Lower leg skin (tissue), 4 donors: ENCODE measurements around the gene LRRC37A3. TPM values are rescaled to one million over a fixed set of nuclear protein-coding genes. Genes with fewer than 3 reads are reported as not detected.
A peak's percentile ranks its signal among the peaks of the same experiment; 100 is the strongest.
"Not testable (repeated sequence)": the region's sequence is repeated elsewhere in the genome, so short reads cannot be mapped to it uniquely, and the experiment has no call there.

Source experiments
- DNase-seq, 2 donors: peaks; one replicate each; pipeline ENCODE4 v3.0.0-alpha.2; 2019; ENCODE audit warnings: low spot score in 2 of 2
- H3K4me3 ChIP-seq: fragments of 200-600 bp; sonication (generic); 2 replicates; pipeline ENCODE4 v1.5.1; 2017; ENCODE audit warnings: mild to moderate bottlenecking, low read depth; ENCODE audit not compliant: poor library complexity, severe bottlenecking
- POLR2A ChIP-seq, 2 donors: fragments of 450-650 bp; IDR thresholded peaks; one replicate each; pipeline ENCODE4 v1.6.1; 2016 to 2017; ENCODE audit warnings: antibody characterized with exemption in 2 of 2, mild to moderate bottlenecking in 1 of 2, moderate library complexity in 1 of 2
- WGBS, 2 donors: methylation state at CpG; one replicate each; pipeline ENCODE4 v1.1.5; 2018; 5-methylcytosine and 5-hydroxymethylcytosine counted together
- intact Hi-C: fragments of 100-400 bp; cut with DNase I; formaldehyde crosslinking; loops from one replicate; pipeline ENCODE4 v1.15.0; 2023; ENCODE audit warnings: low total_unique reads
- total RNA-seq, 4 donors: library from RNA; depleted of rRNA; stranded (reverse); fragments of >200 nt; gene quantifications; one replicate each; pipeline ENCODE4 v1.1.0, GENCODE V29; 2016
- TF ChIP-seq, protein P1 (sequence below), 3 donors: fragments of 450-650 bp; IDR thresholded peaks; one replicate each; pipeline ENCODE4 v1.5.1; 2016; ENCODE audit warnings: antibody characterized with exemption in 3 of 3, mild to moderate bottlenecking in 3 of 3, moderate library complexity in 2 of 3

Gene LRRC37A3
- total RNA-seq, 4 donors from 2014 or later: 2.7 to 8.2 (median 5.6) TPM

DNA sequence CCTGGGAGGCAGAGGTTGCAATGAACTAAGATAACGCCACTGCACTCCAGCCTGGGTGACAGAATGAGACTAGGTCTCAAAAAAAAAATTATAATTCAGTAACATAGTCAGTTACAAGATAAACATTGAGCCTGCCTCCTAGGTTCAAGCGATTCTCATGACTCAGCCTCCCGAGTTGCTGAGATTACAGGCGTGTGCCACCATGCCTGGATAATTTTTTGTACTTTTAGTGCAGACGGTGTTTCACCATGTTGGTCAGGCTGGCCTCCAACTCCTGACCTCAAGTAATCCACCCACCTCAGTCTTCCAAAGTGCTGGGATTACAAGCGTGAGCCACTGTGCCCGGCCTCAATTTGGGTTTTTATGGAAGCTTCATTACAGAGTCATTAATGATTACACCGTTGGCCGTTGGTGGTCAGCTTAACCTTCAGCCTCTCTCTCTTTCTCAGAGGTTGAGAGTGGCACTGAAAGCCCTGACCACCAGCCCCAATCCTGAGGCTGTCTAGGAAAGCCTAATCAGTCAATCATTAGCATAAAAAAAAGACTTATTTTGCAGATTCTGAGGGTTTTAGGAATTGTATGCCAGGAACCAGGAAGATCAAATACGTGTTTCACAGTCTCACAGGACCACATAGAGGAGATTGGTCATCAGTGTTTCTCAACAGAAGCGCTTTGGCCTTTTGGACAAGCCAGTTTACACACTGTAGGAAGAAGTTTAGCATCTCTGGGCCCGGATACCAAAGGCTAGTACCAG, 1.3 kb upstream of the LRRC37A3 start:
- H3K4me3 ChIP-seq: no peak overlapping the region
- WGBS, 2 donors: 86 to 91% methylated on average over 12 of the region's 12 CpGs
- DNase-seq: no peak
- no peak for TF ChIP-seq POLR2A (IDR thresholded peaks at IDR 0.05)
- TF ChIP-seq, protein P1, sequence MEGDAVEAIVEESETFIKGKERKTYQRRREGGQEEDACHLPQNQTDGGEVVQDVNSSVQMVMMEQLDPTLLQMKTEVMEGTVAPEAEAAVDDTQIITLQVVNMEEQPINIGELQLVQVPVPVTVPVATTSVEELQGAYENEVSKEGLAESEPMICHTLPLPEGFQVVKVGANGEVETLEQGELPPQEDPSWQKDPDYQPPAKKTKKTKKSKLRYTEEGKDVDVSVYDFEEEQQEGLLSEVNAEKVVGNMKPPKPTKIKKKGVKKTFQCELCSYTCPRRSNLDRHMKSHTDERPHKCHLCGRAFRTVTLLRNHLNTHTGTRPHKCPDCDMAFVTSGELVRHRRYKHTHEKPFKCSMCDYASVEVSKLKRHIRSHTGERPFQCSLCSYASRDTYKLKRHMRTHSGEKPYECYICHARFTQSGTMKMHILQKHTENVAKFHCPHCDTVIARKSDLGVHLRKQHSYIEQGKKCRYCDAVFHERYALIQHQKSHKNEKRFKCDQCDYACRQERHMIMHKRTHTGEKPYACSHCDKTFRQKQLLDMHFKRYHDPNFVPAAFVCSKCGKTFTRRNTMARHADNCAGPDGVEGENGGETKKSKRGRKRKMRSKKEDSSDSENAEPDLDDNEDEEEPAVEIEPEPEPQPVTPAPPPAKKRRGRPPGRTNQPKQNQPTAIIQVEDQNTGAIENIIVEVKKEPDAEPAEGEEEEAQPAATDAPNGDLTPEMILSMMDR (IDR thresholded peaks at IDR 0.05): no peak
- intact Hi-C loops: no loop called here

DNA sequence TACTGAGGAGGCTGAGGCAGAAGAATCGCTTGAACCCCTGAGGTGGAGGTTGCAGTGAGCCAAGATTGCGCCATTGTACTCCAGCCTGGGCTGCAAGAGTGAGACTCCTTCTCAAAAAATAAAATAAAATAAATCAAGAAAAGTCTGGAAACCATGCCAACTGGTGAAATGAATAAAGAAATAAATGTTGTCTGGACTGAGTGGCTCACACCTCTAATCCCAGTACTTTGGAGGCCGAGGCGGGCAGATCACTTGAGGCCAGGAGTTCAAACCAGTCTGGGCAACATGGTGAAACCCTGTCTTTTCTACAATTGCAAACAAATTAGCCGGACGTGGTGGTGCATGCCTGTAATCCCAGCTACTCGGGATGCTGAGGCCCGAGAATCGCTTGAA, 744 bp upstream of the LRRC37A3 start:
- TF ChIP-seq, protein P1 (IDR thresholded peaks at IDR 0.05): no peak
- no peak for TF ChIP-seq POLR2A (IDR thresholded peaks at IDR 0.05)
- H3K4me3 ChIP-seq: no peak overlapping the region
- WGBS, 2 donors: 73 to 76% methylated on average over 9 of the region's 9 CpGs
- no peak for DNase-seq
- intact Hi-C loops: no loop called here

DNA sequence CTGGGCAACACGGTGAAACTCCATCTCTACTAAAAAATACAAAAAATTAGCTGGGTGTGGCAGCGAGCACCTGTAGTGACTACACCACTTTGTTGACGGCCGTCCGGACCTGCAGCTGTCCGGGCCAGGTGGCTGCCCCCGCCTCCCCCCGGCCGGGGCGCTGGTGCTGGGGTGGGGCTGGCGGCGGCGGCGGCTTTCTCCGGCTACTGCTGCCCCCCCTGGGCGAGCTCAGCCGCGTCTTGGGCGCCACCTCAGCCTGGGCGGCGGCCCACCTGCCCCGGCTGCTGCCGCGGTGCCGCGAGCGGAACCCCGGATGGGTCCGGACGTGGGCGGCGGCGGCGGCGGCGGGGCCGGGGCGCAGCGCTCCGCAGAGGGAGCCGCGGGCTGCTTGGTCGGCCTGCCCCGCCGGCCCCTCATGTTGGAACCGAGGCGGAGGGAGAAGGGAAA, 413 bp downstream of the LRRC37A3 start:
- not testable (repeated sequence) for DNase-seq
- 0% methylated on average over 2 to 8 of the region's 47 CpGs for WGBS, 2 donors

DNA sequence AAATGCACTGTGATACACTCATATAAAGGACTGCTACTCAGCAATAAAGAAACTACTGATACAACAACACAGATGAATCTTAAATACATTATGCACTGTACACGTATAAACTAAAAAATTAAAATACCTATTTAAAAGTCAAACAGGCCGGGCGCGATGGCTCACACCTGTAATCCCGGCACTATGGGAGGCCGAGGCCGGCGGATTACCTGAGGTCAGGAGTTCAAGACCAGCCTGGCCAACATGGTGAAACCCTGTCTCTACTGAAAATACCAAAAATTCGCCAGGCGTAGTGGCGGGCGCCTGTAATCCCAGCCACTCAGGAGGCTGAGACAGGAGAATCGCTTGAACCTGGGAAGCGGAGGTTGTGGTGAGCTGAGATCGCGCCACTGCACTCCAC, 1.7 kb downstream of the LRRC37A3 start:
- 85 to 96% methylated on average over 10 to 13 of the region's 16 CpGs for WGBS, 2 donors
- intact Hi-C loops, DNase-seq, H3K4me3 ChIP-seq: not testable (repeated sequence)

More for the DNA sequence above, 413 bp downstream of the LRRC37A3 start:
- peak overlapping the region; percentile 81 for H3K4me3 ChIP-seq
- intact Hi-C loops: not testable (repeated sequence)

DNA sequence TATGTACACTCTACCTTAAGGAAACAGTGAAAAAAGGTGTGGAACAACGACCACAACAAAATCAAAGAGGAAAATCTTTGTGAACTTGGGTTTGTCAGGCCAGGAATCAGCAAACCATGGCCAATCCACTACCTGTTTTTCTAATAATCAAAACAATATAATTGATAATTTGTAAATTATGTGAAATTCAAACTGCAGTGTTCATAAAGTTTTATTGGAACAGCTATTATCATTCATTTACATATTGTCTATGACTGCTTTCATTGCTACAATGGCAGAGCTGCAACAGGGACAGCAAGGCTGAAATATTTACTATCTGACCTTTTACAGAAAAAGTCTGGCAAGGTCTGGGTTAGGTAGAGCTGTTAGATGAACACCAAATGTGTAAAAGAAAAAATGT, 4.0 kb downstream of the LRRC37A3 start:
- intact Hi-C loops, H3K4me3 ChIP-seq, DNase-seq: not testable (repeated sequence)
- 90 to 100% methylated on average over 1 of the region's 1 CpG for WGBS, 2 donors

DNA sequence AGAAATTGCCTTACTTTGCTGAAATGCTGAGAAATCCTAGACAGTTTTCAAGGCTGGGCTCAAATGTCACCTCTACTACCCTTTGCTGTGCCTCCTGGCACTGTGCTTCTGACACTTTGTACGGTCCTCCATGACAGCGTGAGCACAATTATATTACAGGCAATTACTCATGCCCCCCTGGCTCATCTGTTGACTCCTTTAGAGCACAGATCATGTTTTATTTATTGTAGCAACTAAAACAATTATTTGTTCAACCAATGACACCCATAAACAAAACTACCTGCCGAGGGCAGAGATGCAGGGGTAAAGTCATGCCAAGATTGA, 9.1 kb downstream of the LRRC37A3 start:
- DNase-seq, intact Hi-C loops, H3K4me3 ChIP-seq: not testable (repeated sequence)
- WGBS, 2 donors: 100% methylated on average over 1 to 3 of the region's 3 CpGs

DNA sequence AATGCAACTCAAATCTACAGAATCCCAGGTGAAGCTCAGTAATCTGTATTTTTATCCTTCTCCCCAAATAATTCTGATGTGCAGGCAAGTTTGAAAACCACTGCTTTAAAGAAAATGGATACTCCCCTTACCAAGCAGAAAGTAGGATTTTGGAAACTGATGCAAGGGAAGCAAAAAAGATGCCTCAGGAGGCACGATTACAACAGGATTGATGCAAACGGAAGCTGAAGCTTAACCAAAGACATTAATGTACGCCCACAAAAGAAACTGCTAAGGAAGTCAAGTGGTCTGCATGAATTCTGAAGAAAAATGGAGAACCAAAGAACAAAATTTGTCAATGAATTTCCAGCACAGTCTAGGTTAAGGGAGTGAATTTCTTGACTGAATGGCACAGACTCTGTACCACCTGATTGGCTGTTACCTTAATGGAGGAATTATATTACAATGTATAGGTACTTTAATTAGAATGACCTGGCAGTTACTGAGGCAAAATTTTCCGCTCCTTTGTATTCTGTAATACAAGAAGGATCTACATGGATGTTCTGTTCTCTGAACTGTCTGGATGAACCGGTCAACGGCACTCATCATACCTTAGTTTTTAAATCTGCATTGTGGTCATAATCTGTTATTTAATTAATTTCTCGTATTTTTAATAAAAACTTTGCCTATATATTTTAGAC, 9.6 kb downstream of the LRRC37A3 start:
- DNase-seq, intact Hi-C loops, H3K4me3 ChIP-seq: not testable (repeated sequence)
- 85 to 88% methylated on average over 6 of the region's 7 CpGs for WGBS, 2 donors

DNA sequence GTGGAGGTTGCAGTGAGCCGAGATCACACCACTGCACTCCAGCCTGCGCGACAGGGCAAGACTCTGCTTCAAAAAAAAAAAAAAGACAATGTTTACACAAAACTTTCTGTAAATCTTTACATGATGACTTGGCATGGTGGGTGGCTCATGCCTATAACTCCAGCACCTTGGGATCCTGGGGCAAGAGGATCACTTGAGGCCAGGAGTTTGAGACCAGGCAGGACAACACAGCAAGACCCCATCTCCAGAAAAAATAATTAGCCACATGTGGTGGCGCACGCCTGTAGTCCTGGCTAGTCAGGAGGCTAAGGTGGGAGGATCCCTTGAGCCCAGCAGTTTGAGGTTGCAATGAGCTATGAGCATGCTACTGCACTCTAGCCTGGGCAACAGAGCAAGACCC, 15.2 kb downstream of the LRRC37A3 start:
- intact Hi-C loops, H3K4me3 ChIP-seq, DNase-seq: not testable (repeated sequence)
- 100% methylated on average over 2 of the region's 5 CpGs for WGBS, 2 donors

DNA sequence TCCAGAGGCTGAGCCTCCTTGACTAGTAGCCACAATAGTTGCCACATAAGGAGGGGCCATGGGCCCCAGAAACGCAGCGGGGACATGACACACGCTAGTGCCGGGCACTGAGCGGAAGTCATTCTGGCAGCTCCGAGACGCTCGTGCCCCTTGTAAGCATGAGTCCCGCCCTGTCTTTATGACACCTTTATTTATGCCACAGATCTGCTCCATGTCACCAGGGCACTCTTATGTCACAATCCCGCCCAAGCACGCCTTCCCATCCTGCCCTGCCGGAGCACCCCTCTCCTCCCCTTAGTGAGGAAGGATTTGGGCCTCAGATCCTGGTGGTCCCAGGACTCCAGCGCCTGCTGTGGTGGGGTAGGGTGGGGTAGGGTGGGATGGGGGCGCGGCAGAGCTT, 22.1 kb downstream of the LRRC37A3 start:
- WGBS, 2 donors: 91 to 96% methylated on average over 13 to 15 of the region's 15 CpGs
- intact Hi-C loops, DNase-seq, H3K4me3 ChIP-seq: not testable (repeated sequence)

DNA sequence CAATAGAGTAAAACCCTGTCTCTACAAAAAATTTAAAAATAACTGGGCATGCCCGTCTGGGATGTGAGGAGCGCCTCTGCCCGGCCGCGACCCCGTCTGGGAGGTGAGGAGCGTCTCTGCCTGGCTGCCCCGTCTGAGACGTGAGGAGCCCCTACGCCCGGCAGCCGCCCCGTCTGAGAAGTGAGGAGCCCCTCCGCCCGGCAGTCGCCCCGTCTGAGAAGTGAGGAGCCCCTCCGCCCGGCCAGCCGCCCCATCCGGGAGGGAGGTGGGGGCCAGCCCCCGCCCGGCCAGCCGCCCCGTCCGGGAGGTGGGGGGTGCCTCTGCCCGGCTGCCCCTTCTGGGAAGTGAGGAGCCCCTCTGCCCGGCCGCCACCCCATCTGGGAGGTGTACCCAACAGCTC, 45.1 kb downstream of the LRRC37A3 start:
- DNase-seq, intact Hi-C loops, H3K4me3 ChIP-seq: not testable (repeated sequence)
- WGBS, 2 donors: 91 to 96% methylated on average over 20 to 29 of the region's 29 CpGs

DNA sequence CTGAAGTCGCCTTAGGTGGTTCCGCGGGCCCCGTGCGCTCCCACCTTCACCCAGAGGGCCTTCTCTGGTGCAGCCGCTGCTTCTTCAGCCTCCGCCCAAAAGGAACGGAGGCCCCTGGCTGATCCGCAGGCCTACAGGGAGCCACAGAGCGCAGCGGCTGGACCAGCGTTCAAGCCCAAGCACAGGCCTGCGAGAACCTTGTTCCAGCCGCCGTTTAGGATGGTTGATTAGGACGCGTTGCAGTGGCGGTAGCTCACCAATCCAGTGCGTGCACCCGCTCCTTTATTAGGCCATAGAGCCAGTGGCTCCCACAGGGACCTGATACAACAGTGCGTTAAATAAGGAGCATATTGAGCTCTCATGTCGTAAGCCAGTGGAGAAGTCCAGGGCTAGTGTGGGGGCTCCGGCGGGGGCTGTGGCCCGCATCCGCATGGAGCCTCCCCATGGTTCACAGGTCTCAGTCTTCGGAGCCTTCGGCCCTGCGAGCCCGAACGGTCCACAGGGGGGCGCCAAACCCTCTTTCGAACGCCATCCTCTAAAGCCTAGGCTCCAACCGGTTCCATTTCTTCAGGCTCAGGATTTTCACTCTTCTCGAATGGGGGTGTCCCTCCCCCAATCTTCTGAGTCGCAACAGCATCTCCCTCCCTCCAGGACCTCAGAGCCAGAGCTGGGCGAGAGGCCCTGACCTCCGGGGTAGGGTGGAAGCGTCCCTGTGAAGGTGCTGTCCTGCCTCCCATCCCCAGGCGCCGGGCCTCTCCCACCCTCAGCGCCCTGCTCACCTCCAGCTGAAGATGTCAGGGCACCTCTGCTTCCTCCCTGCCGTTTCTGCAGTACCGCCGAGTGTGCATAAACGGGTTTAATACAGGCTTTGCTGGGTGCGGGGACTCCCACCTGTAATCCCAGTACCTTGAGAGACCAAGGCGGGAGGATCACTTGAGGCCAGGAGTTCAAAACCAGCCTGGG, 71.5 kb downstream of the LRRC37A3 start:
- 63 to 69% methylated on average over 34 to 41 of the region's 49 CpGs for WGBS, 2 donors

DNA sequence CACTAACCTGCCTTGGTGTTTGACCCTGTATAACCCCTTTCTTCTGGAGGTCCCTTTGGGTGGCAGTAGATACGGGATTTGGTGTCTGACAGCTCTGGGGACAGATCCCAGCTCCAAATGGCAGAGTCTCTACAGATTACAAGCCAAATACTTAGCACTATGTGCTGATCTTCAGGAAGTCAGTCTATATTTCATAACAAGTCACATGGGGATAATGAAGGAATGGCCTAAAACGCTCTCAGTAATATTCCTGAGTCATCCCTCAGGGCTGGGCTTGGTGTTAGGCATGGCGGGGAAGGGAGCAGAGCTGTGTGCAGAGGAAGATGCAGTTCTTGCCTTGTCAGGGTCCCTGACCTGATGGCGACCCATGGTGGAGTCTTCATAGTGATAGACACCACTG, 72.4 kb downstream of the LRRC37A3 start:
- H3K4me3 ChIP-seq, intact Hi-C loops, DNase-seq: not testable (repeated sequence)
- 73 to 75% methylated on average over 2 to 3 of the region's 4 CpGs for WGBS, 2 donors

More for the DNA sequence above, 71.5 kb downstream of the LRRC37A3 start:
- H3K4me3 ChIP-seq, intact Hi-C loops: not testable (repeated sequence)
- peak; percentile 49 to 92 for DNase-seq
